ENCODE data around the gene MRPL21. TPM values are rescaled to one million over a fixed set of nuclear protein-coding genes. Genes with fewer than 3 reads are reported as not detected.

Gene MRPL21
- total RNA-seq, 4 donors from 2014 or later = 40.4 to 70.0 (median 52.8) TPM

DNA sequence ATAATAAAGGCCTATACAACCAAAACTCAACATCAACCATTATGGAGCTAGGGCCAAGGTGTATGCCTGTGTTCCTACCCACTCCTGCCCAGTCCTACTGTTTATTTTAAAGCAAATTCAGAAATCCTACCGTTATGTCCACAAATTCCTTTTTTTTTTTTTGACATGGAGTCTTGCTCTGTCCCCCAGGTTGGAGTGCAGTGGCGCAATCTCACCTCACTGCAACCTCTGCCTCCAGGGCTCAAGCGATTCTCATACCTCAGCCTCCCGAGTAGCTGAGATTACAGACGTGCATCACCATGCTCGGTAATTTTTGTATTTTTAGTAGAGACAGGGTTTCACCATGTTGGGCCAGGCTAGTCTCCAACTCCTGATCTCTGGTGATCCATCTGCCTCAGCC lies 58.8 kb downstream of the MRPL21 start:
- 78 to 83% methylated on average over 1 to 6 of the region's 6 CpGs for WGBS, 2 donors (ENCODE audit: low coverage in 1 of 2)
- H3K27me3 ChIP-seq = no peaks in the 10 kb centered on the region
- ATAC-seq = no peak
- H3K9me3 ChIP-seq = no peaks in the 10 kb centered on the region
- no peaks in the 10 kb centered on the region for H3K36me3 ChIP-seq
- H3K4me3 ChIP-seq = no peak overlapping the region
- TF ChIP-seq POLR2A (IDR thresholded peaks at IDR 0.05) = no peak
- H3K27ac ChIP-seq = peak overlapping the region in 3 of 4 donors; percentile 54 to 98 (median 95)
- peaks cover 0 to 55% (median 17%) of the 10 kb centered on the region in 3 donors for H3K4me1 ChIP-seq

DNA sequence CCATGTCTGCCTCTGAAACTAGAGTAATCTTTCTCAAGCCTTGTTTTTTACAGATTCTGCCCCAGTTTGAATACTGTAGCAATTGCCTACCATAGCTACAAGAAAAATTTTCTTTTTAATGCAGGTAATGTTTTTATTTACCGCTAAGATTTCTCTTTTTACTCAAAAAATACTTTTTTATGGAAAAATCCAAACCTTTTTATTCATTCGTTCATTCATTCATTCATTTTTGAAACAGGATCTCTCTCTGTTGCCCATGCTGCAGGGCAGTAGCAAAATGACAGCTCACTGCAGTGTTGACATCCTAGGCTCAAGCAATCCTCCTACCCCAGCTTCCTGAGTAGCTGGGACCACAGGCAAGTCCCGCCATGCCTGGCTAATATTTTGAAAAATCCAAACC lies 59.3 kb downstream of the MRPL21 start:
- Histone ChIP-seq H3K4me1 (peaks cover 0 to 60% (median 17%) of the 10 kb centered on the region in 3 donors), H3K27me3 (no peaks in the 10 kb centered on the region), H3K4me3 (peak overlapping the region; percentile 11 to 96), H3K27ac (peak overlapping the region in 3 of 4 donors; percentile 95 to 99 (median 98)), H3K9me3 (no peaks in the 10 kb centered on the region), H3K36me3 (no peaks in the 10 kb centered on the region)
- TF ChIP-seq POLR2A (IDR thresholded peaks at IDR 0.05) (no peak), EP300 (IDR thresholded peaks at IDR 0.05) (no peak), POLR2AphosphoS5 (IDR thresholded peaks at IDR 0.05) (no peak)
- TF ChIP-seq, protein P1, sequence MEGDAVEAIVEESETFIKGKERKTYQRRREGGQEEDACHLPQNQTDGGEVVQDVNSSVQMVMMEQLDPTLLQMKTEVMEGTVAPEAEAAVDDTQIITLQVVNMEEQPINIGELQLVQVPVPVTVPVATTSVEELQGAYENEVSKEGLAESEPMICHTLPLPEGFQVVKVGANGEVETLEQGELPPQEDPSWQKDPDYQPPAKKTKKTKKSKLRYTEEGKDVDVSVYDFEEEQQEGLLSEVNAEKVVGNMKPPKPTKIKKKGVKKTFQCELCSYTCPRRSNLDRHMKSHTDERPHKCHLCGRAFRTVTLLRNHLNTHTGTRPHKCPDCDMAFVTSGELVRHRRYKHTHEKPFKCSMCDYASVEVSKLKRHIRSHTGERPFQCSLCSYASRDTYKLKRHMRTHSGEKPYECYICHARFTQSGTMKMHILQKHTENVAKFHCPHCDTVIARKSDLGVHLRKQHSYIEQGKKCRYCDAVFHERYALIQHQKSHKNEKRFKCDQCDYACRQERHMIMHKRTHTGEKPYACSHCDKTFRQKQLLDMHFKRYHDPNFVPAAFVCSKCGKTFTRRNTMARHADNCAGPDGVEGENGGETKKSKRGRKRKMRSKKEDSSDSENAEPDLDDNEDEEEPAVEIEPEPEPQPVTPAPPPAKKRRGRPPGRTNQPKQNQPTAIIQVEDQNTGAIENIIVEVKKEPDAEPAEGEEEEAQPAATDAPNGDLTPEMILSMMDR (IDR thresholded peaks at IDR 0.05) = no peak
- ATAC-seq = no peak
- WGBS, 2 donors (ENCODE audit: low coverage in 1 of 2) = 77 to 100% methylated on average over 1 to 3 of the region's 3 CpGs

DNA sequence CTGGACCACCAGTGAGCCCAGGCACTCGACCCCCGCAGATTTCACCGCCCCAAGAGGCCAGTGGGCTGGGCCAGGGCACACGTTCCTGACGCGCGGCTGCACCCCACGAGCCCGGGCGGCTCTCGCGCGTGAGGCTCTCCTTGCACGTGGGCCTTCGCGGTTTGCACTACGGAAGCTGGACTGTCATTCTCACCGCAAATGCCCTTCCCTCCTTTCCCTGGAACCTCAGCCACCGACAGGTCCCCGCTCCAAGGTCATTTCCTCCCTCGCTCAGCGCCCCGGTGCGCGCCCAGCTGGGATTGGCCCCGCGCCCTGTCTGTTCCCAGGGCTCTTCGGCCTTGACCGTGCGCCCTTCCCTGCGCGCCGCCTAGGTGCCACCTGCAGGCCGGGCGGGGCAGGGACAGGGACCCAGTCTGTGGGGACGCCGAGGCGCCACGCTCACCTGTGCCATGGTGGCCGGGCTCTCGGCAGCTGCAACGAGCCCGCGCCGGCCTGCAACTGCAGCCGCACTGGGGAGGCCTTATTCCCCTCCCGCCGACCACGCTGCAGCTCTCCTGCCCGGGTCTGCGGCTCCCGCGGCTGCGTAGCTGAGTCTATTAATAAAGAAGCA lies 59.8 kb downstream of the MRPL21 start:
- Histone ChIP-seq H3K9me3 (no peaks in the 10 kb centered on the region), H3K27ac (peak overlapping the region in 3 of 4 donors; percentile 95 to 99 (median 98)), H3K36me3 (no peaks in the 10 kb centered on the region), H3K27me3 (no peaks in the 10 kb centered on the region), H3K4me1 (peaks cover 0 to 63% (median 17%) of the 10 kb centered on the region in 3 donors), H3K4me3 (peak overlapping the region; percentile 11 to 96)
- peak; percentile 29 for ATAC-seq
- TF ChIP-seq, protein P1 (IDR thresholded peaks at IDR 0.05) = peak in 3 of 4 experiments; percentile 65 to 77 (median 66)
- TF ChIP-seq EP300 (IDR thresholded peaks at IDR 0.05) = no peak
- 3 to 17% methylated on average over 6 to 16 of the region's 54 CpGs for WGBS, 2 donors (ENCODE audit: low coverage in 1 of 2)

DNA sequence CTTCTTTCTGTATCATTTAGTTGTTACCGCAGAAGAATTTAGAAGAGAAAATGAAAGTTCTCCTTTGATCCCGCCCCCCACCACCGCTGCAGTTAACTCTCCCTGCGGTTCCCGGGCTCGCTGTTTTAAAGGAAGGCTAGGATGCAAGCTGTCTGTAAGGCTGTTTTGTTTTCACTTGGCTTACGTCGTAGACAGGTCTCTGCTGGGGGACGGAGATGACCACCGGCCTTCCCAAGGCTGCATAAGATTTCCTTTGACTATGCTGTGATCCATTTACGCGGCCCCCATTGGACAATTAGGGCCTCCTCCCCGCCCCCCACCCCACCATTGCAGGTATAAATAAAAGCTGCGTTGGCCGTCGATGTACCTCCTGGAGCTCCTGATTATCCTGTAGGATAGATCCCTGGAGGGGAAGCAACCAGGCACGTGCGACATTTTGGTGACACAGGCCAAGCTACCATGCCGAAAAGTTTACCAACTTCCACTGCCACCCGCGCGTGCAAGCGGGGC lies 60.5 kb downstream of the MRPL21 start:
- H3K27me3 ChIP-seq = no peaks in the 10 kb centered on the region
- H3K27ac ChIP-seq = peak overlapping the region in 3 of 4 donors; percentile 95 to 99 (median 98)
- no peak for ATAC-seq
- H3K4me1 ChIP-seq = peaks cover 1 to 70% (median 18%) of the 10 kb centered on the region in 3 donors
- peak overlapping the region; percentile 22 to 96 for H3K4me3 ChIP-seq
- TF ChIP-seq EP300 (IDR thresholded peaks at IDR 0.05) (no peak), POLR2AphosphoS5 (IDR thresholded peaks at IDR 0.05) (no peak), POLR2A (IDR thresholded peaks at IDR 0.05) (no peak)
- TF ChIP-seq, protein P1 (IDR thresholded peaks at IDR 0.05) = no peak
- no peaks in the 10 kb centered on the region for H3K9me3 ChIP-seq
- WGBS, 2 donors (ENCODE audit: low coverage in 1 of 2) = 29 to 33% methylated on average over 6 to 13 of the region's 23 CpGs
- no peaks in the 10 kb centered on the region for H3K36me3 ChIP-seq

DNA sequence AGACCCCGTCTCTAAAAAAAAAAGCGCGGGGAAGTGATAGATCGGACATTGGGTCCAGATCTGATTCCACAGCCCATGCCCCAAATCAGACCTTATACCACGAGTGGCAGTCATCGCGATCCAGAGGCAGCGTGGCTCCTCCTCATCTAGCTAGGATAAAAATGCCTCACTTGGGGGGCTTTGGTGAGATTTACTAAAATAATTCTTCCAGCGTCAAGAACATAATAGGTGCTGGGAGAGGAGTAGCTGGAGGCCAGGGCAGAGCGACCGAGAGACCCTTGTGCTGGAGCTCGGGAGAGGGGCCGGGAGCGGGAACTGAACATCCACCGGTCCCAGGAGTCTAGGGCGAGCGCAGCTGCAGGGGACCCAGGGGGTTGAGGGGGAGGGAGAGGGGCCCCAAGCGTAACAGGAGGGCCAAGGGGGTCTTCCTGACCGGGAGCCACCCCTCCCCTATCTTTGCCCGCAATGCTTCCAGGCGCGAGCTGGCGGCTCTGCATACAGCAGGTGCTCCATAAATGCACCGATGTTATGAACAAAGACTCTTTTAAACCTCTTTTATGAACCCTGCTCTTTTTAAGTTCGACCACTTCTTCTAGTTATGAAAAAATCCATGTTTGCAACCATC lies 61.1 kb downstream of the MRPL21 start:
- Histone ChIP-seq H3K4me3 (peak overlapping the region; percentile 22 to 96), H3K36me3 (no peaks in the 10 kb centered on the region), H3K4me1 (peaks cover 7 to 76% (median 23%) of the 10 kb centered on the region in 3 donors), H3K27me3 (no peaks in the 10 kb centered on the region), H3K27ac (peak overlapping the region in 3 of 4 donors; percentile 95 to 99 (median 98)), H3K9me3 (no peaks in the 10 kb centered on the region)
- TF ChIP-seq POLR2AphosphoS5 (IDR thresholded peaks at IDR 0.05) = no peak
- no peak for TF ChIP-seq EP300 (IDR thresholded peaks at IDR 0.05)
- no peak for TF ChIP-seq POLR2A (IDR thresholded peaks at IDR 0.05)
- TF ChIP-seq, protein P1 (IDR thresholded peaks at IDR 0.05) = no peak
- 30 to 40% methylated on average over 10 to 18 of the region's 25 CpGs for WGBS, 2 donors (ENCODE audit: low coverage in 1 of 2)
- ATAC-seq = no peak

All from gastroesophageal sphincter (tissue), 4 donors.